ENCODE results near the gene PDCL2. TPM values are rescaled to one million over a fixed set of nuclear protein-coding genes. Genes with fewer than 3 reads are reported as not detected.

PDCL2 gene
- total and polyA plus RNA-seq, 2 of the 8 experiments (the other 6 are each of a cell fraction or from before 2014, with no cell fraction given), result not detected

DNA sequence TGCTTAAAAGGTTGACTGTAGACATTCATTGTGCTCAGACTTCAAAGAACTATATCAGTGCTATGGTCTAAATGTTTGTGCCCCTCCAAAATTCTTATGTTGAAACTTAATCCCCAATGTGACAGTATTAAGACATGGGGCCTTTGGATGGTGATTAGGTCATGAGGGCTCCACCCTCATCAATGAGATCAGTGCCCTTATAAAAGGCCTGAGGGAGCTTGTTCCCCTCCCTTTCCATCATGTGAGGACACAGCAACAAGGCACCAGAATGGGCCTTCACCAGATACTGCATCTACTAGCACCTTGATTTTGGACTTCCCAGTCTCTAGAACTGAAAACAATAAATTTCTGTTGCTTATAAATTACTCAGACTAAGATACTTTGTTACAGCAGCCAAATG lies 73.6 kb downstream of the PDCL2 start (continued):
- TF ChIP-seq, protein P1, sequence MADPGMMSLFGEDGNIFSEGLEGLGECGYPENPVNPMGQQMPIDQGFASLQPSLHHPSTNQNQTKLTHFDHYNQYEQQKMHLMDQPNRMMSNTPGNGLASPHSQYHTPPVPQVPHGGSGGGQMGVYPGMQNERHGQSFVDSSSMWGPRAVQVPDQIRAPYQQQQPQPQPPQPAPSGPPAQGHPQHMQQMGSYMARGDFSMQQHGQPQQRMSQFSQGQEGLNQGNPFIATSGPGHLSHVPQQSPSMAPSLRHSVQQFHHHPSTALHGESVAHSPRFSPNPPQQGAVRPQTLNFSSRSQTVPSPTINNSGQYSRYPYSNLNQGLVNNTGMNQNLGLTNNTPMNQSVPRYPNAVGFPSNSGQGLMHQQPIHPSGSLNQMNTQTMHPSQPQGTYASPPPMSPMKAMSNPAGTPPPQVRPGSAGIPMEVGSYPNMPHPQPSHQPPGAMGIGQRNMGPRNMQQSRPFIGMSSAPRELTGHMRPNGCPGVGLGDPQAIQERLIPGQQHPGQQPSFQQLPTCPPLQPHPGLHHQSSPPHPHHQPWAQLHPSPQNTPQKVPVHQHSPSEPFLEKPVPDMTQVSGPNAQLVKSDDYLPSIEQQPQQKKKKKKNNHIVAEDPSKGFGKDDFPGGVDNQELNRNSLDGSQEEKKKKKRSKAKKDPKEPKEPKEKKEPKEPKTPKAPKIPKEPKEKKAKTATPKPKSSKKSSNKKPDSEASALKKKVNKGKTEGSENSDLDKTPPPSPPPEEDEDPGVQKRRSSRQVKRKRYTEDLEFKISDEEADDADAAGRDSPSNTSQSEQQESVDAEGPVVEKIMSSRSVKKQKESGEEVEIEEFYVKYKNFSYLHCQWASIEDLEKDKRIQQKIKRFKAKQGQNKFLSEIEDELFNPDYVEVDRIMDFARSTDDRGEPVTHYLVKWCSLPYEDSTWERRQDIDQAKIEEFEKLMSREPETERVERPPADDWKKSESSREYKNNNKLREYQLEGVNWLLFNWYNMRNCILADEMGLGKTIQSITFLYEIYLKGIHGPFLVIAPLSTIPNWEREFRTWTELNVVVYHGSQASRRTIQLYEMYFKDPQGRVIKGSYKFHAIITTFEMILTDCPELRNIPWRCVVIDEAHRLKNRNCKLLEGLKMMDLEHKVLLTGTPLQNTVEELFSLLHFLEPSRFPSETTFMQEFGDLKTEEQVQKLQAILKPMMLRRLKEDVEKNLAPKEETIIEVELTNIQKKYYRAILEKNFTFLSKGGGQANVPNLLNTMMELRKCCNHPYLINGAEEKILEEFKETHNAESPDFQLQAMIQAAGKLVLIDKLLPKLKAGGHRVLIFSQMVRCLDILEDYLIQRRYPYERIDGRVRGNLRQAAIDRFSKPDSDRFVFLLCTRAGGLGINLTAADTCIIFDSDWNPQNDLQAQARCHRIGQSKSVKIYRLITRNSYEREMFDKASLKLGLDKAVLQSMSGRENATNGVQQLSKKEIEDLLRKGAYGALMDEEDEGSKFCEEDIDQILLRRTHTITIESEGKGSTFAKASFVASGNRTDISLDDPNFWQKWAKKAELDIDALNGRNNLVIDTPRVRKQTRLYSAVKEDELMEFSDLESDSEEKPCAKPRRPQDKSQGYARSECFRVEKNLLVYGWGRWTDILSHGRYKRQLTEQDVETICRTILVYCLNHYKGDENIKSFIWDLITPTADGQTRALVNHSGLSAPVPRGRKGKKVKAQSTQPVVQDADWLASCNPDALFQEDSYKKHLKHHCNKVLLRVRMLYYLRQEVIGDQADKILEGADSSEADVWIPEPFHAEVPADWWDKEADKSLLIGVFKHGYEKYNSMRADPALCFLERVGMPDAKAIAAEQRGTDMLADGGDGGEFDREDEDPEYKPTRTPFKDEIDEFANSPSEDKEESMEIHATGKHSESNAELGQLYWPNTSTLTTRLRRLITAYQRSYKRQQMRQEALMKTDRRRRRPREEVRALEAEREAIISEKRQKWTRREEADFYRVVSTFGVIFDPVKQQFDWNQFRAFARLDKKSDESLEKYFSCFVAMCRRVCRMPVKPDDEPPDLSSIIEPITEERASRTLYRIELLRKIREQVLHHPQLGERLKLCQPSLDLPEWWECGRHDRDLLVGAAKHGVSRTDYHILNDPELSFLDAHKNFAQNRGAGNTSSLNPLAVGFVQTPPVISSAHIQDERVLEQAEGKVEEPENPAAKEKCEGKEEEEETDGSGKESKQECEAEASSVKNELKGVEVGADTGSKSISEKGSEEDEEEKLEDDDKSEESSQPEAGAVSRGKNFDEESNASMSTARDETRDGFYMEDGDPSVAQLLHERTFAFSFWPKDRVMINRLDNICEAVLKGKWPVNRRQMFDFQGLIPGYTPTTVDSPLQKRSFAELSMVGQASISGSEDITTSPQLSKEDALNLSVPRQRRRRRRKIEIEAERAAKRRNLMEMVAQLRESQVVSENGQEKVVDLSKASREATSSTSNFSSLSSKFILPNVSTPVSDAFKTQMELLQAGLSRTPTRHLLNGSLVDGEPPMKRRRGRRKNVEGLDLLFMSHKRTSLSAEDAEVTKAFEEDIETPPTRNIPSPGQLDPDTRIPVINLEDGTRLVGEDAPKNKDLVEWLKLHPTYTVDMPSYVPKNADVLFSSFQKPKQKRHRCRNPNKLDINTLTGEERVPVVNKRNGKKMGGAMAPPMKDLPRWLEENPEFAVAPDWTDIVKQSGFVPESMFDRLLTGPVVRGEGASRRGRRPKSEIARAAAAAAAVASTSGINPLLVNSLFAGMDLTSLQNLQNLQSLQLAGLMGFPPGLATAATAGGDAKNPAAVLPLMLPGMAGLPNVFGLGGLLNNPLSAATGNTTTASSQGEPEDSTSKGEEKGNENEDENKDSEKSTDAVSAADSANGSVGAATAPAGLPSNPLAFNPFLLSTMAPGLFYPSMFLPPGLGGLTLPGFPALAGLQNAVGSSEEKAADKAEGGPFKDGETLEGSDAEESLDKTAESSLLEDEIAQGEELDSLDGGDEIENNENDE (IDR thresholded peaks at IDR 0.05; ENCODE audit: insufficient replicate concordance, low read length), result no peak
- TF ChIP-seq TEAD4 (IDR thresholded peaks at IDR 0.05; ENCODE audit: low read depth, low read length), result no peak
- TF ChIP-seq, protein P2, sequence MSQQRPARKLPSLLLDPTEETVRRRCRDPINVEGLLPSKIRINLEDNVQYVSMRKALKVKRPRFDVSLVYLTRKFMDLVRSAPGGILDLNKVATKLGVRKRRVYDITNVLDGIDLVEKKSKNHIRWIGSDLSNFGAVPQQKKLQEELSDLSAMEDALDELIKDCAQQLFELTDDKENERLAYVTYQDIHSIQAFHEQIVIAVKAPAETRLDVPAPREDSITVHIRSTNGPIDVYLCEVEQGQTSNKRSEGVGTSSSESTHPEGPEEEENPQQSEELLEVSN (IDR thresholded peaks at IDR 0.05), result no peak
- no peak for TF ChIP-seq EGR1 (IDR thresholded peaks at IDR 0.05; ENCODE audit: borderline replicate concordance, low read depth, low read length)
- TF ChIP-seq PHF8 (conservative IDR thresholded peaks at IDR 0.05; ENCODE audit: low read depth, low read length), result no peak
- no peak for TF ChIP-seq BCL11A (IDR thresholded peaks at IDR 0.05; ENCODE audit: low read depth in 2 of 2, low read length in 2 of 2)
- TF ChIP-seq EZH2 (IDR thresholded peaks at IDR 0.05; ENCODE audit: low read depth, low read length, severe bottlenecking), result no peak
- TF ChIP-seq CHD2 (IDR thresholded peaks at IDR 0.05; ENCODE audit: low read length), result no peak

All from H1 (cell line).